Transverse colon (tissue), 4 donors: ENCODE results near the gene PHF10. TPM values are rescaled to one million over a fixed set of nuclear protein-coding genes. Genes with fewer than 3 reads are reported as not detected.

Experiments
- DNase-seq: peaks from one replicate; pipeline ENCODE4 v3.0.0-alpha.2; 2019
- H3K27ac ChIP-seq, 4 donors: fragments of 200-600 bp; sonication (generic); 2 replicates each; pipeline ENCODE4 v1.5.1; 2016 to 2018; ENCODE audit warnings: inconsistent platforms in 4 of 4
- H3K27me3 ChIP-seq: fragments of 200-600 bp; sonication (generic); 2 replicates; pipeline ENCODE4 v1.5.1; 2017; ENCODE audit warnings: inconsistent platforms
- H3K36me3 ChIP-seq, 4 donors: fragments of 200-600 bp; sonication (generic); 2 replicates each; pipeline ENCODE4 v1.5.1; 2017 to 2019; ENCODE audit warnings: inconsistent platforms in 4 of 4
- H3K4me1 ChIP-seq, 4 donors: fragments of 200-600 bp; sonication (generic); 2 replicates each; pipeline ENCODE4 v1.5.1; 2017 to 2020; ENCODE audit warnings: inconsistent platforms in 4 of 4
- H3K4me3 ChIP-seq, 4 donors: fragments of 200-600 bp; sonication (generic); 1 replicate in 1 of 4; 2 replicates in 3 of 4; pipeline versions ENCODE4 v1.5.1 to v1.6.1; 2017 to 2019; ENCODE audit warnings: inconsistent platforms in 4 of 4
- H3K9me3 ChIP-seq, 2 donors: fragments of 200-600 bp; sonication (generic); 2 replicates each; pipeline ENCODE4 v1.5.1; 2017 to 2019; ENCODE audit warnings: inconsistent platforms in 2 of 2
- EP300 ChIP-seq: sonication (generic); formaldehyde crosslinking; IDR thresholded peaks from one replicate; pipeline ENCODE4 v1.6.1; 2017; ENCODE audit warnings: antibody characterized with exemption, low read depth
- POLR2A ChIP-seq: fragments of 450-650 bp; IDR thresholded peaks from one replicate; pipeline ENCODE4 v1.6.1; 2016; ENCODE audit warnings: antibody characterized with exemption, mild to moderate bottlenecking, moderate library complexity
- POLR2AphosphoS5 ChIP-seq, 3 donors: sonication (generic); formaldehyde crosslinking; IDR thresholded peaks; one replicate each; pipeline ENCODE4 v1.6.1; 2016; ENCODE audit warnings: antibody characterized with exemption in 3 of 3
- WGBS, 2 donors: methylation state at CpG; one replicate each; pipeline ENCODE4 v1.1.5; 2018; ENCODE audit warnings: low coverage in 1 of 2; 5-methylcytosine and 5-hydroxymethylcytosine counted together
- in situ Hi-C, 4 donors: fragments of 200-750 bp; cut with MboI; loops; one replicate each; pipeline versions ENCODE4 v1.15.0 to v1.15.1; 2017; ENCODE audit warnings: low sequenced_read_pairs in 3 of 4, low pct_ligation_motif_present in 1 of 4, low pct_unique_long_range_greater_than_20kb in 1 of 4
- intact Hi-C: fragments of 100-400 bp; cut with DNase I; formaldehyde crosslinking; loops from one replicate; pipeline ENCODE4 v1.15.1; 2023; ENCODE audit warnings: low total_unique reads
- total RNA-seq, 4 donors: library from RNA; depleted of rRNA; stranded (reverse); fragments of >200 nt; gene quantifications; one replicate each; pipeline ENCODE4 v1.1.0, GENCODE V29; 2016
- TF ChIP-seq, protein P1 (sequence below), 5 experiments: fragments of 200-600 bp in 3 of 5; fragments of 450-650 bp in 2 of 5; sonication (generic) in 3 of 5; IDR thresholded peaks; 1 replicate in 2 of 5; 2 replicates in 3 of 5; pipeline ENCODE4 v1.5.1; 2016 to 2017; ENCODE audit warnings: antibody characterized with exemption in 5 of 5, inconsistent platforms in 3 of 5, mild to moderate bottlenecking in 2 of 5, moderate library complexity in 1 of 5

PHF10 gene
- total RNA-seq, 4 donors from 2014 or later: 21.3 to 49.9 (median 25.3) TPM

DNA sequence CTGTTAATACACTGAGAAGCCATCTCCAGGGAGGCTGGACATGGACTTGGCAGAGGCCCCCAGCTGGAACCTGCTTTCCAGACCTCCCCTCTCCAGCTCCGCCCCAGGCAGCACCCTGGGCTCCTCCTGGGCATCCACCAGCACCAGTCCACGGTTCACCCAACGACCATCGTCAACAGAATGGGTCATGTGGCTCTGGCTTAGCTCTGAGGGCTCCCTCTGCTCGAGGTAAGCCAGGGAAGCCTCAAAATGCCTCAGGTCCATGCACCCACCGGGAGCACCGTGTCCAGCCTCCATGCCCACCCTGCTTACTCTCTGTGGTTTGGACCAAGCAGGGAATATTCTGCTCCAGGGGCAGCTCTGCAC, 62.9 kb downstream of the PHF10 start:
- intact Hi-C loops: no loop called here
- in situ Hi-C loops: no loop called here
- Histone ChIP-seq H3K36me3 (peaks cover 0 to 8% (median 0%) of the 10 kb centered on the region in 4 donors), H3K27ac (no peak overlapping the region), H3K9me3 (no peaks in the 10 kb centered on the region), H3K27me3 (no peaks in the 10 kb centered on the region), H3K4me1 (no peaks in the 10 kb centered on the region), H3K4me3 (no peak overlapping the region)
- WGBS, 2 donors: 97% methylated on average over 7 of the region's 7 CpGs; no CpG with 5 or more reads in 1 of the 2 donors
- TF ChIP-seq POLR2A (no peak), EP300 (no peak), POLR2AphosphoS5 (IDR thresholded peaks at IDR 0.05) (no peak)
- TF ChIP-seq, protein P1, sequence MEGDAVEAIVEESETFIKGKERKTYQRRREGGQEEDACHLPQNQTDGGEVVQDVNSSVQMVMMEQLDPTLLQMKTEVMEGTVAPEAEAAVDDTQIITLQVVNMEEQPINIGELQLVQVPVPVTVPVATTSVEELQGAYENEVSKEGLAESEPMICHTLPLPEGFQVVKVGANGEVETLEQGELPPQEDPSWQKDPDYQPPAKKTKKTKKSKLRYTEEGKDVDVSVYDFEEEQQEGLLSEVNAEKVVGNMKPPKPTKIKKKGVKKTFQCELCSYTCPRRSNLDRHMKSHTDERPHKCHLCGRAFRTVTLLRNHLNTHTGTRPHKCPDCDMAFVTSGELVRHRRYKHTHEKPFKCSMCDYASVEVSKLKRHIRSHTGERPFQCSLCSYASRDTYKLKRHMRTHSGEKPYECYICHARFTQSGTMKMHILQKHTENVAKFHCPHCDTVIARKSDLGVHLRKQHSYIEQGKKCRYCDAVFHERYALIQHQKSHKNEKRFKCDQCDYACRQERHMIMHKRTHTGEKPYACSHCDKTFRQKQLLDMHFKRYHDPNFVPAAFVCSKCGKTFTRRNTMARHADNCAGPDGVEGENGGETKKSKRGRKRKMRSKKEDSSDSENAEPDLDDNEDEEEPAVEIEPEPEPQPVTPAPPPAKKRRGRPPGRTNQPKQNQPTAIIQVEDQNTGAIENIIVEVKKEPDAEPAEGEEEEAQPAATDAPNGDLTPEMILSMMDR (IDR thresholded peaks at IDR 0.05): no peak
- no peak for DNase-seq

DNA sequence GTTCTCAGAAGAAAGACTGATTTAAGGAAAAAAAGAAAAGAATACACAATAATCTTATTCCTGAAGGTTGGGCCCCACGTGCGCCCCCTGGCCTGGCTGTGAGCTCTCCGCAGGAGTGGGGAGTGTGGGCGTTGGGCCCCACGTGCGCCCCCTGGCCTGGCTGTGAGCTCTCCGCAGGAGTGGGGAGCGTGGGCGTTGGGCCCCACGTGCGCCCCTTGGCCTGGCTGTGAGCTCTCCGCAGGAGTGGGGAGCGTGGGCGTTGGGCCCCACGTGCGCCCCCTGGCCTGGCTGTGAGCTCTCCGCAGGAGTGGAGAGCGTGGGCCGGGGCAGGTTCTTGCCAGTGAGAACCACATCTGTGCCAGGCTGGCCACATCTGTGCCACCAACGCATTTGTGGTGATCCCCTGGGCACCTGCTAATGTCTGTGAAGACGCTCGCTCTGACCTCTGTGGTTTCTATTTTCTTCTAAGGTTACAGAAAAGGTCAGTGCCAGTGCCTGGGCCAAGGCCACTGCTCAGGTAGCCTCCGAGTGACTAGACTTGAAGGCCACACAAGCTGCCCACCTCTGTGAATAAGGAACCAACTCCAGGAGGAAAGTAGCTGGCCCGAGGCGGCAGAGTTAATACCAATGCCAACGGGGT, 63.4 kb downstream of the PHF10 start:
- TF ChIP-seq POLR2A (no peak), POLR2AphosphoS5 (IDR thresholded peaks at IDR 0.05) (no peak)
- TF ChIP-seq, protein P1 (IDR thresholded peaks at IDR 0.05): no peak
- Histone ChIP-seq H3K27ac (no peak overlapping the region), H3K36me3 (peaks cover 0 to 8% (median 0%) of the 10 kb centered on the region in 4 donors), H3K4me3 (no peak overlapping the region), H3K27me3 (no peaks in the 10 kb centered on the region), H3K9me3 (no peaks in the 10 kb centered on the region), H3K4me1 (no peaks in the 10 kb centered on the region)
- no peak for DNase-seq
- intact Hi-C loops: no loop called here
- WGBS, 2 donors: 80 to 87% methylated on average over 1 to 24 of the region's 26 CpGs
- in situ Hi-C loops: no loop called here

DNA sequence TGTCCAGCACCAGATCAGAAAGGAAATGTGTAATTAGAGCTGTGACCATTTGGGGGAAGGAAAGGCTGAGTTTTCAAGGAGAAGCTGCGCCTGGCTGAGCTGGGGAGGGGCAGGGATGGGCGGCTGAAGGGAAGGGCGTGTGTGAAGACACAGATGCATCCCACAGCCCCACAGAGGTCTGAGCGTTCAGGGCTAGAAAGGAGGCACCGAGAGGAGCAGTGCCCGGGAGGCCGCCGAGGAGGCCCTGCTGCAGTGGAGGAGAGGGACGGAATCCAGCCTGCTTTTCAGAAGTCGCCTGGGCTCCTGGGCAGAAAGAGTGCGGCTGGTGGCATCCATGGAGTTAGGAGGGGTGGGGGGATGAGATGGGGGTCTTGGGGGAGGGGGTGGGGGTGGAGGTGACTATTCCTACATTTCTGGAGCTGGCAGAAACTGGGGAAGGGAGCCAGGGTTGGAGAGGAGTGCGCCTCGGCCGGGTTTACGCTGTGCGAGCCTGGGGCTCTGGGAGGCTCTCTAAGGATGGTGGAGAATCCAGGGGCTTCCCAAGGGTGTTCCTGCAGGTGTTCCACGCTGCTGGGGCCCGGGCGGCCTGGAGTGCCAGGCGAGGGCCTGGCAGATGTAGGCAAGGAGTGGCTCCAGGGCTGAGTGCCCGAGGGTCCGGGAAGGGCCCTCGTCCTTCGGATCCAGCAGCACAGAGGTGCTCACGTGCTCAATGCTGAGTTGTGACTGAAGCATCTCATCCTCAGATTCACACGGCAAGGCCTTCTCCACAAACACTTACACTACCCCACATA, 64.3 kb downstream of the PHF10 start:
- peaks cover 0 to 6% (median 0%) of the 10 kb centered on the region in 4 donors for H3K4me1 ChIP-seq
- TF ChIP-seq, protein P1 (IDR thresholded peaks at IDR 0.05): no peak
- TF ChIP-seq POLR2AphosphoS5 (IDR thresholded peaks at IDR 0.05): no peak
- TF ChIP-seq EP300: no peak
- no peak for TF ChIP-seq POLR2A
- no peaks in the 10 kb centered on the region for H3K9me3 ChIP-seq
- 93% methylated on average over 25 of the region's 26 CpGs; no CpG with 5 or more reads in 1 of the 2 donors for WGBS, 2 donors
- no peak overlapping the region for H3K27ac ChIP-seq
- intact Hi-C loops (no loop called here), in situ Hi-C loops (no loop called here)
- H3K36me3 ChIP-seq: peaks cover 0 to 8% (median 0%) of the 10 kb centered on the region in 4 donors
- no peak overlapping the region for H3K4me3 ChIP-seq
- DNase-seq: no peak
- no peaks in the 10 kb centered on the region for H3K27me3 ChIP-seq

DNA sequence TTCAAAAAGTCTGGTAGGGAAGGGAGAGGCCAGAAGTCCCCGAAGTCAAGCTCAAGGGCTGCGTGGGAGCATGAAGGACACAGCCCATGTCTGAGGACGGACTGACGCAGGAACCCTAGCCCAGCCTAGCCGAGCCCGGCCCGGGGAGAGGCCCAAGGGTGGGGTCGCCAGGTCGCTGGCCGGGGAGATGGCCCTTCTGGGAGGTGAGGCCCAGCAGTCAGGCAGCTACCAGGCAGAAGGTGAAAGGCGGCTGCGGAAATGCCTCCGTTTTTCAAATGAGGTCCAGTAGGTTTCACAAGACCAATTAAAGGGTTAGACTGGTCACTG, 67.1 kb downstream of the PHF10 start:
- in situ Hi-C loops: no loop called here
- H3K27me3 ChIP-seq: no peaks in the 10 kb centered on the region
- intact Hi-C loops: no loop called here
- peaks cover 0 to 8% (median 0%) of the 10 kb centered on the region in 4 donors for H3K36me3 ChIP-seq
- no peak overlapping the region for H3K4me3 ChIP-seq
- TF ChIP-seq, protein P1 (IDR thresholded peaks at IDR 0.05): no peak
- TF ChIP-seq EP300: no peak
- TF ChIP-seq POLR2A: no peak
- no peak for TF ChIP-seq POLR2AphosphoS5 (IDR thresholded peaks at IDR 0.05)
- no peak overlapping the region for H3K27ac ChIP-seq
- WGBS, 2 donors: 88 to 100% methylated on average over 1 to 13 of the region's 13 CpGs
- no peaks in the 10 kb centered on the region for H3K9me3 ChIP-seq
- peaks cover 0 to 6% (median 0%) of the 10 kb centered on the region in 4 donors for H3K4me1 ChIP-seq
- DNase-seq: no peak
